Breast epithelium (tissue), 4 donors: Measurements from ENCODE around the gene ZNF536. TPM values are rescaled to one million over a fixed set of nuclear protein-coding genes. Genes with fewer than 3 reads are reported as not detected.

Experiments
- DNase-seq, 2 donors: peaks; one replicate each; pipeline ENCODE4 v3.0.0-alpha.2; 2019; ENCODE audit warnings: low spot score in 2 of 2
- H3K27ac ChIP-seq, 2 donors: fragments of 200-600 bp; sonication (generic) in 1 of 2; one replicate each; pipeline ENCODE4 v1.5.1; 2016 to 2019; ENCODE audit warnings: mild to moderate bottlenecking in 1 of 2
- H3K27me3 ChIP-seq, 2 donors: fragments of 200-600 bp; sonication (generic) in 1 of 2; one replicate each; pipeline versions ENCODE4 v1.5.1 to v1.6.0; 2017 to 2019; ENCODE audit warnings: control low read depth in 1 of 2, mild to moderate bottlenecking in 1 of 2
- H3K36me3 ChIP-seq: fragments of 200-600 bp; one replicate; pipeline ENCODE4 v1.5.1; 2019
- H3K4me1 ChIP-seq, 2 donors: fragments of 200-600 bp; sonication (generic); one replicate each; pipeline ENCODE4 v1.5.1; 2016 to 2019; ENCODE audit warnings: control low read depth in 1 of 2
- H3K4me3 ChIP-seq, 3 donors: fragments of 200-600 bp; sonication (generic); 1 replicate in 2 of 3; 2 replicates in 1 of 3; pipeline ENCODE4 v1.5.1; 2016 to 2019; ENCODE audit warnings: mild to moderate bottlenecking in 3 of 3, moderate library complexity in 2 of 3
- H3K9me3 ChIP-seq, 2 donors: fragments of 200-600 bp; sonication (generic) in 1 of 2; one replicate each; pipeline ENCODE4 v1.5.1; 2016 to 2019; ENCODE audit warnings: control low read depth in 1 of 2
- POLR2A ChIP-seq: fragments of 450-650 bp; IDR thresholded peaks from one replicate; pipeline ENCODE4 v1.6.1; 2016; ENCODE audit warnings: antibody characterized with exemption, mild to moderate bottlenecking, moderate library complexity
- POLR2AphosphoS5 ChIP-seq, 3 donors: sonication (generic); formaldehyde crosslinking; IDR thresholded peaks; one replicate each; pipeline ENCODE4 v1.6.1; 2017; ENCODE audit warnings: antibody characterized with exemption in 3 of 3
- intact Hi-C: fragments of 100-400 bp; cut with DNase I; formaldehyde crosslinking; loops from one replicate; pipeline ENCODE4 v1.15.1; 2023; ENCODE audit warnings: low total_unique reads
- total RNA-seq, 3 donors: library from RNA; depleted of rRNA; stranded (reverse); fragments of >200 nt; gene quantifications; one replicate each; pipeline ENCODE4 v1.1.0, GENCODE V29; 2016
- TF ChIP-seq, protein P1 (sequence below), 3 donors: fragments of 450-650 bp; IDR thresholded peaks; one replicate each; pipeline ENCODE4 v1.5.1; 2016 to 2017; ENCODE audit warnings: antibody characterized with exemption in 3 of 3, mild to moderate bottlenecking in 3 of 3, moderate library complexity in 3 of 3

Gene ZNF536
- total RNA-seq, 3 donors from 2014 or later: under 0.01 to 0.15 TPM; not detected in 1

DNA sequence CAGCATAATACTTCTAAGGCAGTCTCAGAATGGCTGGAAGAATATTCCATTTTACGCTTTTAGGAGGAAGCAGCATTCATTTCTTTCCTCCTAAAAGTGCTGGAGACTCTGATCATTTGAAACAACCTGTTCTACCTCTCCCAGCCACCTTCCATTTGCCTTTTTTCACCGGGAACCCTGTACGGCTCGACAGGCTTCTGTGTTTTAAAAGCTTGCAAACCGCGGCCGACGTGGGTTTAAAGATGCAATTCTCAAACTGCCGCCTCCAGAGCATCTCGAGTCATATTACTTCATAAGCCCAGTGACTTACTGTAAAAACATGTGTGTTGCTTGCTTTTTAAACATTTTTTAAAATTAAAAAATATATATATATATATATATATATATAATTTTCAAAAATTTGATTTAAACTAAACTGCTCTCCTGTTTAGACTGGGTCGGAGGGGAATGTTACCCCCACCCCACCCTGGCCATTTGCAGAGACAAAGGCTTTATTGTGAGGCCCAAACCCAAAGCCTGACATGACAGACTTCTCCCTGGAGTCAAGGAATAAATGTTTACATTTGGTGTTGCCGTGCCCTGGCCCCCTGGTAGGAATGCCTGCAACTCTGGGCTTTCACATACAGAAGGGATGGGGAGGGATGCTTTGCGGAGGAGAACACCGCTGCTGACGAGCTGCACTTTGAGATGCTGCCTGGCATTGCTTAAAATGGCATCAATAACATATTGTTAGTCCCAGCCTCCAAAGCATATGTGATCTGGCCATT, 30.4 kb downstream of the ZNF536 start:
- DNase-seq: no peak
- TF ChIP-seq, protein P1, sequence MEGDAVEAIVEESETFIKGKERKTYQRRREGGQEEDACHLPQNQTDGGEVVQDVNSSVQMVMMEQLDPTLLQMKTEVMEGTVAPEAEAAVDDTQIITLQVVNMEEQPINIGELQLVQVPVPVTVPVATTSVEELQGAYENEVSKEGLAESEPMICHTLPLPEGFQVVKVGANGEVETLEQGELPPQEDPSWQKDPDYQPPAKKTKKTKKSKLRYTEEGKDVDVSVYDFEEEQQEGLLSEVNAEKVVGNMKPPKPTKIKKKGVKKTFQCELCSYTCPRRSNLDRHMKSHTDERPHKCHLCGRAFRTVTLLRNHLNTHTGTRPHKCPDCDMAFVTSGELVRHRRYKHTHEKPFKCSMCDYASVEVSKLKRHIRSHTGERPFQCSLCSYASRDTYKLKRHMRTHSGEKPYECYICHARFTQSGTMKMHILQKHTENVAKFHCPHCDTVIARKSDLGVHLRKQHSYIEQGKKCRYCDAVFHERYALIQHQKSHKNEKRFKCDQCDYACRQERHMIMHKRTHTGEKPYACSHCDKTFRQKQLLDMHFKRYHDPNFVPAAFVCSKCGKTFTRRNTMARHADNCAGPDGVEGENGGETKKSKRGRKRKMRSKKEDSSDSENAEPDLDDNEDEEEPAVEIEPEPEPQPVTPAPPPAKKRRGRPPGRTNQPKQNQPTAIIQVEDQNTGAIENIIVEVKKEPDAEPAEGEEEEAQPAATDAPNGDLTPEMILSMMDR (IDR thresholded peaks at IDR 0.05): no peak
- no peak for TF ChIP-seq POLR2AphosphoS5 (IDR thresholded peaks at IDR 0.05)
- TF ChIP-seq POLR2A: no peak
- Histone ChIP-seq H3K27ac (no peak overlapping the region), H3K27me3 (peaks cover 0 to 4% of the 10 kb centered on the region in 2 donors), H3K4me1 (no peaks in the 10 kb centered on the region), H3K9me3 (no peaks in the 10 kb centered on the region), H3K36me3 (no peaks in the 10 kb centered on the region), H3K4me3 (no peak overlapping the region)
- intact Hi-C loops: no loop called here

DNA sequence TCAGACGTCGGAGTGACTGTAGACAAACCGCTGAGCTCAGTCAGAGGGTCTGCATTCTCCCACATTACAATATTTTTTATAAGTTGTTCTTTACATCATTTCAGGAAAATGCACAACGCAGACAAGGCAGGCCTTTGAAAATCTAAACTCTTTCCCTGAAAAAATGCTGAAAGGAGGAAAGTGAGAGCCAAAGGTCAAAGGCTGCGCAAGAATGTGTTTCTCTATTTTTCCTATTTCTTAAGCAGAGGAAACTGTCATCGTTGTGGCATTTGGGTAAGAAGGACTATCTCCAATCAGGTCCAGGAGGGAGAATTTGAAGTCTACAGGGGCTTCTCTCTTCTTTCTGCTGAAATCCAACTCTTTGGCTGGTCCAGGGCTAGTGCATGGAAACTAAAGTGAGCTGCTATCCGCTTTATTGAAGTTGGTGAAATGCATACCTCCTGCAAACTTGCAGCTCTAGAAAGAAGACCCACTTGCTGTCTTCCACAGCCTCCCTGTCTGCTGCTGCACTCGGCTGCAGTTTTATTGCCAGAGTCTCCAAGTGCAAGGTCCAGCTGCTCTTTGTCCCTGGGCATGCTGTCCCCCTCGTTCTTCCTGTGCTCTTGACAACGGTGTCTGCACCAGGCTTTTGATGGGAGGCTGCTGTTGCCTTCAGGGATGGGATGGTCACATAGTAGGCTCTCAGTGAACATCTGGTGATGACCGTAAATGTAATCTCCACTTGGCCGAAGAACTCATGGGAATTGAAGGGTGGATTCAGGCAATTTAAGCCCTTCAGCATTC, 31.2 kb downstream of the ZNF536 start:
- no peak for DNase-seq
- intact Hi-C loops: no loop called here

DNA sequence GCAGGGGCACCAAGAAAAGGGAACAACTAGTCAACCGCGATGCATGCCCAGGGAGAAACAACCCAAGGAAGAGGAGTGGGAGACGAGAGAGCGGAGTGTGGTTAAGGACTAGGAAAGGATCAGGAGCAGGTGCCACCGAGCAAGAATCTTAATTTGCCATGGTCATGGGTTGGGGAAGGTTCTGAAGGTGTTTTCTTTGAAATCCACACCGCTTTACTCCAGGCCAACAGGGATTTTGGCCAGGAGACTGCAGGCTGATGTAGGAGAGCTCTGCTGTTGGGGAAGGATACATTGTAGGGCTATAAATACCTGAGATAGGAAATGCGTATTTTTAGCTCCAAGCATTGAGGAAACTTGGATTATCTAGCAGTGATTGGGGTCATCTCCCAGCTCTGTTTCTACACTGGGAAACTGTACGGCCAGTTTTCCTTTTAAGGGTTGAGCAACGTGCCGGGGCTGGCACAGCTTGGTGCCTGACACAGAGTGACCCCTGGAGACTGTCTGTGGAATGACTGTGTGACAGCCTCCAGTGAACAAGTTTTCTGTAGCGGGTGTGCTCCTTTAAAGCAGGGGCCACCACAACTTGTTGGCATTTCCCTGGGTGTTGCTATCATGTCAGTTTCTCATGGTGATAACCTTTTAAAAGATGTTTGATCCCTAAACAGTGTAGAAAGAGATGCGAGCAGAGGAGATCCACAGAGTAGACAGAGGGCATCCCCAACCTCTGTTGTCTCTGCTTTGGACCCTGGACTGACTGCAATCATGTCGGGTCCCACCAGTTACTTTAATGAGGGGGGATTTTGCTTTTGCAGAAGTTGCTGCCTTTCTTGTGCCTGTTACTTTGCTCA, 34.3 kb downstream of the ZNF536 start:
- Histone ChIP-seq H3K4me1 (no peaks in the 10 kb centered on the region), H3K27ac (no peak overlapping the region), H3K9me3 (no peaks in the 10 kb centered on the region), H3K36me3 (peaks cover 4% of the 10 kb centered on the region), H3K4me3 (no peak overlapping the region), H3K27me3 (no peaks in the 10 kb centered on the region)
- DNase-seq: no peak
- TF ChIP-seq POLR2AphosphoS5 (IDR thresholded peaks at IDR 0.05): no peak
- TF ChIP-seq POLR2A: no peak
- intact Hi-C loops: no loop called here

More for the DNA sequence above, 31.2 kb downstream of the ZNF536 start:
- no peaks in the 10 kb centered on the region for H3K36me3 ChIP-seq
- H3K4me1 ChIP-seq: no peaks in the 10 kb centered on the region
- no peaks in the 10 kb centered on the region for H3K9me3 ChIP-seq
- TF ChIP-seq, protein P1 (IDR thresholded peaks at IDR 0.05): no peak
- TF ChIP-seq POLR2A (no peak), POLR2AphosphoS5 (IDR thresholded peaks at IDR 0.05) (no peak)
- H3K27ac ChIP-seq: no peak overlapping the region
- H3K4me3 ChIP-seq: no peak overlapping the region
- H3K27me3 ChIP-seq: no peaks in the 10 kb centered on the region

DNA sequence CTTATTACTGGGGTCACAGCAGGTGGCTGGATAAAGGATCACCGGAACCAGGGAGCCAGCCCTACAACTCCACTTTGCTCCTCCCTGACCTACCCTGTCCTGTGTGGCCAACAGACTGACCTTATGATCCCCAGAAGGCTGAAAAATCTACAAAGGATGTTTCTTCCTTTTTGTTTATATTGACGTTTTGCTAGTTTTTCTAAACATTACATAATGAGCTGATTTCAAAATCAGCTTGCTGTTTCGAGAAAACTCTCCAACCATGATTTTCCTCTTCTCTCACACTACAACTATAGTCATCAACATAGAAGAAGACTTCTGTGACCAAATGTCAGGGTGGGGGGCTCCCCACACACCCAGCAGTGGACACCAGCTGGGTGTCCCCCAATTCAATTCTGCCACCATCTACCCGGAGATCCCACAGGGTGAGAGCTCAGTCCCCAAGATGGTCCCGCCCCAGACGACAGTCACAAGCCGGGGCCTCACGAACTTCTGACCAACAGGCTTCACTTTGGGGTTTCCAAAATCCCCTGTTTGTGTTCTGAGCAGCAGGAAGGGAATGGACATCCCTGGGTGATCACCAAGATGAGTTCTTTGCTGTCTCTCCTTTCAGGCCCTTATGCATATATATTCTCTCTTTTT, 35.0 kb downstream of the ZNF536 start:
- TF ChIP-seq POLR2A (no peak), POLR2AphosphoS5 (IDR thresholded peaks at IDR 0.05) (no peak)
- TF ChIP-seq, protein P1 (IDR thresholded peaks at IDR 0.05): no peak
- DNase-seq: no peak
- intact Hi-C loops: no loop called here

DNA sequence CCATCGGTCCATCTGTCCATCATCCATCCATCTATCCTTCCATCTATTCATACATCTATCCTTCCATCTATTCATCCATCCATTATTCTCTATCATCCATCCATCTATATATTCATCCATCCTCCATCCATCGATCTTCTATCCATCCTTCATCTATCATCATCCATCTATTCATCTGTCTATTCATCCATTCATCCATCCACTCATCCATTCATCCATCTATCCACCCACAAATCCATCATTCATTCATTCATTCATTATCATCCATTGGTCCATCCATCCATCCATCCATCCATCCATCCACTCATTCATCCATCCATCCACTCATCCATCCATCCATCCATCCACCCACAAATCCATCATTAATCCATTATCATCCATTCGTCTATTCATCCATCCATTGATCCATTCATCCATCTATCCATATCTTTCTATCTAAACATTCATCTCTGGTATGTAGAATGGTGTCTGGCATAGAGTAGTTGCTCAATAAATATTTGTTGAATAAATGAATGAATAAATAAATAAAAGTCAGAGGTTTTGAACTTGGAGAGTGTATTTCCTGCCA, 36.6 kb downstream of the ZNF536 start:
- H3K4me1 ChIP-seq: no peaks in the 10 kb centered on the region
- no peak for DNase-seq
- peaks cover 4% of the 10 kb centered on the region for H3K36me3 ChIP-seq
- no peaks in the 10 kb centered on the region for H3K27me3 ChIP-seq
- H3K27ac ChIP-seq: no peak overlapping the region
- no peaks in the 10 kb centered on the region for H3K9me3 ChIP-seq
- intact Hi-C loops: no loop called here
- TF ChIP-seq, protein P1 (IDR thresholded peaks at IDR 0.05): no peak
- TF ChIP-seq POLR2AphosphoS5 (IDR thresholded peaks at IDR 0.05) (no peak), POLR2A (no peak)
- H3K4me3 ChIP-seq: no peak overlapping the region

More for the DNA sequence above, 35.0 kb downstream of the ZNF536 start:
- H3K36me3 ChIP-seq: peaks cover 4% of the 10 kb centered on the region
- H3K27me3 ChIP-seq: no peaks in the 10 kb centered on the region
- no peaks in the 10 kb centered on the region for H3K4me1 ChIP-seq
- H3K27ac ChIP-seq: no peak overlapping the region
- no peak overlapping the region for H3K4me3 ChIP-seq
- no peaks in the 10 kb centered on the region for H3K9me3 ChIP-seq
